Measurements from ENCODE around the gene NOL7.
A peak's percentile ranks its signal among the peaks of the same experiment; 100 is the strongest.

The NOL7 gene

GRCh38 chr6:13600036-13600435 is 15.1 kb upstream of the NOL7 start:
- DNase-seq, result no peak

GRCh38 chr6:13604135-13604534 is 11.0 kb upstream of the NOL7 start:
- no peak for DNase-seq

DNA sequence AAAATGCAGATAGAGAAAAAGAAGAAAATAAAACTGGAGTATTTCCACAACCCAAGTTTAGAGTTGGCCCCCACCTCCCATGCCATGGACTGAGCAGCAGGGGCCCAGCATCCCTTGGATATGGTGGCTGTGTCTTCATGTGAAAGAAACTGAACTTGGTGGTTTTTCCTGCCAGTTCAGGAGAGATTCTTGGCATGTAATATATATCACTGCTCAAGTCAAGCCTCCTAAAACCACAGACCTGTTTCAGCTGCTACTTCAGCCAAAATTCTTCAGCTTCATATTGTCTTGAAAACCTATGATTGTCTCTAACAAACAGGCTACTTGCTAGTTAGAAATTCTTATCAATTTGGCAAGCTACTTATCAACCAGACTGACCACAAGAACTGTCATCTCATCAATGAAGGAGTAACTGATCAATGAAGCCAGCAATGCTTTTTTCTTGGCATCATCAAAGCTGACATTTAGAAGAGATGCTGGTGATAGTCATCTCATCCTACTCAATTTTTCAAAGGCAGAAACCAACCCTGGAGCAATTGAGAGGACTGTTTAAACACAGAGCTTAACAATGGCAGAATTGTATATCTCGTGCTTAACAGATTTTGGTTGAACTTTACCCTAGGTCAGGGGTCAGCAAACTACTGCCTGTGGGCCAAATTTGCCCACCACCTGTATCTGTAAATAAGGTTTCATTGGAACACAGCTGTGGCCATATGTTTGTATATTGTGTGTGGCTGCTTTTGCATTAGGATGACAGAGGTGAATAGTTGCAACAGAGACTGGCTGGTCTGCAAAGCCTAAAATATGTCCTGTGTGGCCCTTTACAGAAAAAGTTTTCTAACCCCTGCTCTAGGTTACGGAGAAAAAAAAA is 10.4 kb upstream of the NOL7 start:
- no peak for DNase-seq

DNA sequence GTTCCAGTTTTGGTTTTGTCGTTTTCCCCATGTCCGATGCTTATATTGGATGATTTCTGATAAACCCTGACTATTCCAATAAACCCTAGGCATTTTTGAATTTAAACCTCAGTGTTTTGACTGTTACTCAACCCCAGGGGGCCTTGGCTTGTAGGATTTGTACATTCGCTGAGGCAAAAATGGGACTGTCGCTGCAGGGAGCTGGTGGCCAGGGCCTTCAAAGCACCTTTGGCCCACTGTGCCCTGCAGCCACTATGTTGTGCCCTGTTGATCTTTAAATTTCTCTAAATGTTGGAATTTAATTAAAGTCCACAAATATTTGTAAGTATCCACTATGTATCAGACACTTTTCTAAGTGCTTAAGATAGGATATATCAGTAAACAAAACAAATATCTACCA is 9.5 kb upstream of the NOL7 start:
- DNase-seq, result no peak

- no peak for DNase-seq
Observed at GRCh38 chr6:13611715-13612114, 3.4 kb upstream of the NOL7 start.

GRCh38 chr6:13613029-13613594 is 2.0 kb upstream of the NOL7 start:
- no peak for DNase-seq

DNA sequence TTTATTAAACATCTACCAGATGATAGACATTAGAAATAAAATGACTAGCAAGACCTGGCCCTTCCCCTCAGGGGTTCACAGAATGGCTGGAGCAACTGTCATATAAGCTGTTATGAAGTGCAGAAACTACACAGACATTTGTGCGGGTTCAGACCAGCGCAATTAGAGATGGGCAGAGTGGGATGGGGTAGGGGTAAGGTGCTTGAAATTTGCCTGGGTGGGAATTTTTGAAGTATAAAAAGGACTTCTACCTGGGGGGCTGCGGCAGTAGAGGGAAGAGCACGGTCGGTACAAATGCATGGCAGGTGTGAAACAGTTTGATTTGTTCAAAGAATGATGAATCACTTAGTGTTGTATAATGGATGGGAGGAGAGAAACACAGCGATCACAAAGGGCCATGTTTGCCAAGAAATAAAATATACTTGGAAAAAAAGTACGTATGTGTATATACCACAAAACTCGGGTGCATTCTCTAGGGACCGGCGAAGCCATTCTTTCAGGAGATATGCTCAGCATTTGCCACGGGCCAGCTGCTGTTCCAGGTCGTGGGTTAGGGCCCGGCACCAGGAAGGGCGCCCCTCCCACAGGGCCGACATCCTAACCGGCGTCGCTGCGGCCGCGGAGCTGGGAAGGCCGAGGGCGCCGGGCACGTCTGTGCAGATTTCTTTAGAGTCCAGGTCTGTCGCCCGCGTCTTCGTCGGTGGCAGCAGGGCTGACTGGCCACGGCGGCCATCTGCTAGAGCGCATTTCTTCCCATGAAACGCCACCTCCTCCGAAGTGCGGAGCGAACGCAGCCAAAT is 809 bp upstream of the NOL7 start:
- DNase-seq, result peak; percentile 32

DNA sequence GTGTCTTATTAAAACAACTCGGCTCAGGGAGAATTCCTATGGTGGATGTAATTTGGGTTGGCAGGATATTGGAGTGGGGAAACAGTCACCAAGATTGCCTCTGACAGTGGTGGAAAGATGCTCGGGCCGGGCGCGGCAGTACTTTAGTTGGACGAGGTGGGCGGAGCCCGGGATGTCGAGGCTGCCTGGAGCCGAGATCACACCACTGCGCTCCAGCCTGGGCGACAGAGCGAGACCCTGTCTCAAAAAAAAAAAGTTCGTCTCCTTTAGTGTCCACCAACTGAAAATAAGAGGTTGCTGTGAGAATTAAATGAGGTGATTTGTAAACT is 621 bp downstream of the NOL7 start:
- peak; percentile 33 for DNase-seq

DNA sequence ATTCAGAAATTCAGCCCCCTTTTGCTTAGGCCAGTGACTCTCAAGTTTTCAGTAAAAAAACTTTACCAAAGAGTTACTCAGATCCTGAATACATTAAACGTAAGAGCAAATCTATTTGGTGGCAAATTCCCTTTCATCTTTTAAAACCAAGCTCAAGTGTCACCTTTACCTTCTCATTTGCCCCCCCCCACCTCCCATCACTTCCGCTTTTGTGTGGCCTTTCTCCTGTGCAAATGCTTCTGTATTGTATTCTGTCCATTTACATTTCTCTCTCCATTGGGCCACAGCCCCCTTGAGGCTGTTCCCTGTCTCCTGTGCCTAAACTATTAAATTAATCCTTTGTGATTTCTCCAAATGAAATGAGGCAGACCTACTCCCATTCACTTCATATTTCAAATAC is 1.9 kb downstream of the NOL7 start:
- no peak for DNase-seq

- peak; percentile 0 for DNase-seq
Observed at GRCh38 chr6:13624871-13625288, 9.7 kb downstream of the NOL7 start.

DNA sequence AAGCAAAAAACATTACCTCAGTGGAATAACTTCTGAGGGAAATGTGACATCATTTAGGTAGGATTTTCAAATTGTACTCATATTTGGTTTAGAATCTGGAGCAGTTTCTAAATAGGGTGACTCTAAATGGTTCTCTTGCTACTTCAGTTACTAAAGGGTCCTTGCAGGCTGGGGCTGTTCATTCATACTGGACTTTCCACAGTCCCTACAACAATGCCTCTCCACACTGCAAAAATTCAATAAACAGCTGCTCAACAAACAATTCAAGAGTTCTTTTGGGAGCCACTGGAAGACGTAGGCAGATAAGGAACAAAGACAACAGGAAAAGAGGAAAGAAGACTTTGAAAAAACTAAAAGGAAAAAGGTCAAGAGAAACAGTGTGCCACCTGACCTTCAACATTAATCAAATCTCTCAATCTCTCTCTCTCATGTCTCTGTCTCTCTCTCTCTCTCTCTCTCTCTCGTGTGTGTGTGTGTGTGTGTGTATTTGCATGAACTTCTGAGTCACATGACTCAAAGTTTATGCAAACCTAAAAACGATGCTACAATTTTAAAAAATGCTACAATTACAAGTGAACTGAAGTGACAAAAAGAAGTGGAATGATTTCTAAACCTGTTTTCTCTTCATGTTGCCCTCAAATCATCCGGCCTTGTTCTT is 14.5 kb downstream of the NOL7 start:
- DNase-seq, result no peak

DNA sequence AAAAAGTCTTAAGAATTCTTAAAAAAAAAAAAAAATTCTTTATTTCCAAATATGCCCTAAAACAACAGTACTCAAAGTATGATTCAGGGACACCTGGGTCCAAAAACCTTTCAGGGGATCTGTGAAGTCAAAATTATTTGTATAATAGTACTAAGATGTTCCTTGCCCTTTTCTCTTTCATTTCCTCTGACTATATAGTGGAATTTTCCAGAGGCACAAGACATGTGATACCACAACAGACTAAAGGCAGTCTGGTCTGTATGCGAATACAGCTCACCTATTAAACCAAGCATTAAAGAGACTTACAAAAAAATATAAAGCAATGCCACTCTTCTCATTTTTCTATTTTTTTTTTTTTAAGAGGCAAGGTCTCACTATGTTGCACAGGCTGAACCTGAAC is 15.4 kb downstream of the NOL7 start:
- DNase-seq, result no peak

- no peak for DNase-seq
Observed at GRCh38 chr6:13633343-13633742, 18.2 kb downstream of the NOL7 start.

- no peak for DNase-seq
Observed at GRCh38 chr6:13635948-13636658, 21.0 kb downstream of the NOL7 start.

DNA sequence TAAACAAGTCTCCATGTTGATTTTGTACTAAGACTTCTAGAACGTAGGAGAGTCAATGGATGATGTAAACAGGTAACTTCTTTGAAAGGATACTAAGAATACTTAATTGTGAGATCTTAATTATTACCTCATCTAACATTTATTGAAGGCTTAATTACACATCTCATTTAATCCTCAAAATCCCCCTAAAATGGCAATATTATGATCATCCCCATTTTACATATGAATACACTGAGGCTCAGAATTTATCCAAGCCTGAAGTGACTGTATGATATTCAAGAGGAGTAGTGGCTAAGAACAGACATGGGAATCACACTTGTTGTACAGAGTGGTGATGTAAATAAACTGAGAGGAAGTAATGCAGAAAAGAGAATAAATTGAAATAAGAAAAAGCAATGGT is 22.9 kb downstream of the NOL7 start:
- no peak for DNase-seq

GRCh38 chr6:13638626-13639025 is 23.5 kb downstream of the NOL7 start:
- no peak for DNase-seq

GRCh38 chr6:13641315-13641714 is 26.2 kb downstream of the NOL7 start:
- DNase-seq, result no peak

- DNase-seq, result no peak
Observed at GRCh38 chr6:13643125-13643524, 28.0 kb downstream of the NOL7 start.

DNA sequence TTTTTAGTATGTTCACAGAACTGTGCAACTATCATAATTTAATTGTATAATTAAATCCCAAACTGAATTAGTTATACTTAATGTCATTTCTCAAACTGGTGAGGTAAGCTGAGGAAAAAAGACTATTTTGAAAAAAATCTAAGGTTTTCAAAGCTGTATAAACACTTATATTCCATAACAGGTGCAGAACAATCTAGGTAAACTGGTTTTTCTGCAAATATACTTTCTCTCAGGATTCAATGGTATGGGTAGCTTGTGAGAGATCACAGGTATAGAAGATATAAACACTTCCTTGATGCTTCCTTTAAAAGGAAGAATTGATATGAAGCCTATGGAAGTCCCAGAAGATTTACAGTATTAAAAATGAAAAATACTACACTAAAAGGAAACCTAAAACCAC is 33.7 kb downstream of the NOL7 start:
- DNase-seq, result no peak

- no peak for DNase-seq
Observed at GRCh38 chr6:13649393-13649792, 34.3 kb downstream of the NOL7 start.

GRCh38 chr6:13653296-13653695 is 38.2 kb downstream of the NOL7 start:
- no peak for DNase-seq

GRCh38 chr6:13654496-13654895 is 39.4 kb downstream of the NOL7 start:
- DNase-seq, result no peak

DNA sequence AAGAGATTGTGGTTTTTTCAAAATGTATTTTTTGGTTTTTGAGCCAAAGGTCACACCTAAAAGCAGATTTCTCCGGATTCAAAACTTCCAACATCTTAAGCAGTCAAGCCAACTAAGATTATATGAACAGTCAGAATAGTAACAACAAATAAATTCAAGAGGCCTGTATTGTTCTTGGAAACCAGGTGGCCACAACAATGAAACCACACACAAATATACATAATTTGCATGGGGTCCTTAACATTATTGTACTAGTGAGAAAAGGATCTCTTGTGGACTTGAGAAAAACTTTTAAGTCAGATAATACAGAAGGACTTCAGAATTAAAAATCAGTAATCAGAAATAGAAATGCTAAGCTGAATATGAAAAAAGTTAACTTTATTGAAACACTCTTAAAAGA is 40.6 kb downstream of the NOL7 start:
- no peak for DNase-seq

Data from NCI-H1436 (cell line).